Rectal smooth muscle tissue (tissue), 1 donor: ENCODE data around the gene SEC14L1.

Experiments
- H3K27ac ChIP-seq: one replicate; pipeline ENCODE4 v1.7.0; 2013; ENCODE audit warnings: low read depth, low read length, inconsistent platforms
- H3K27me3 ChIP-seq: one replicate; pipeline ENCODE4 v1.7.0; 2013; ENCODE audit warnings: low read length; ENCODE audit not compliant: control insufficient read depth, insufficient read depth
- H3K36me3 ChIP-seq: one replicate; pipeline ENCODE4 v1.7.0; 2013; ENCODE audit warnings: low read length; ENCODE audit not compliant: control insufficient read depth, insufficient read depth
- H3K4me1 ChIP-seq: one replicate; pipeline ENCODE4 v1.7.0; 2013; ENCODE audit warnings: low read length; ENCODE audit not compliant: control insufficient read depth, insufficient read depth
- H3K4me3 ChIP-seq: one replicate; pipeline ENCODE4 v1.7.0; 2013; ENCODE audit warnings: low read length
- H3K9ac ChIP-seq: one replicate; pipeline ENCODE4 v1.7.0; 2013; ENCODE audit warnings: low read length

Gene SEC14L1

GRCh38 chr17:77223642-77224420, 83.1 kb downstream of the SEC14L1 start:
- Histone ChIP-seq H3K4me3 (no peak overlapping the region), H3K27ac (no peak overlapping the region), H3K9ac (no peak overlapping the region), H3K27me3 (no peaks in the 10 kb centered on the region), H3K36me3 (no peaks in the 10 kb centered on the region), H3K4me1 (no peaks in the 10 kb centered on the region)

- Histone ChIP-seq H3K36me3 (no peaks in the 10 kb centered on the region), H3K4me1 (no peaks in the 10 kb centered on the region), H3K4me3 (no peak overlapping the region), H3K27ac (no peak overlapping the region), H3K9ac (no peak overlapping the region), H3K27me3 (no peaks in the 10 kb centered on the region)
Measured at GRCh38 chr17:77225265-77225664, 84.5 kb downstream of the SEC14L1 start.

- H3K9ac ChIP-seq: no peak overlapping the region
- no peaks in the 10 kb centered on the region for H3K27me3 ChIP-seq
- H3K4me1 ChIP-seq: no peaks in the 10 kb centered on the region
- H3K36me3 ChIP-seq: no peaks in the 10 kb centered on the region
- no peak overlapping the region for H3K4me3 ChIP-seq
- H3K27ac ChIP-seq: no peak overlapping the region
Measured at GRCh38 chr17:77227461-77228240, 86.9 kb downstream of the SEC14L1 start.

GRCh38 chr17:77228241-77228752, 87.5 kb downstream of the SEC14L1 start:
- H3K36me3 ChIP-seq: no peaks in the 10 kb centered on the region
- no peak overlapping the region for H3K4me3 ChIP-seq
- no peaks in the 10 kb centered on the region for H3K4me1 ChIP-seq
- H3K9ac ChIP-seq: no peak overlapping the region
- H3K27ac ChIP-seq: no peak overlapping the region
- no peaks in the 10 kb centered on the region for H3K27me3 ChIP-seq

GRCh38 chr17:77228816-77229215, 88.0 kb downstream of the SEC14L1 start:
- Histone ChIP-seq H3K4me3 (no peak overlapping the region), H3K27me3 (no peaks in the 10 kb centered on the region), H3K27ac (no peak overlapping the region), H3K9ac (no peak overlapping the region), H3K4me1 (no peaks in the 10 kb centered on the region), H3K36me3 (no peaks in the 10 kb centered on the region)

GRCh38 chr17:77229786-77230435, 89.1 kb downstream of the SEC14L1 start:
- no peak overlapping the region for H3K27ac ChIP-seq

GRCh38 chr17:77230436-77230830, 89.7 kb downstream of the SEC14L1 start:
- H3K4me3 ChIP-seq: no peak overlapping the region
- no peaks in the 10 kb centered on the region for H3K36me3 ChIP-seq
- no peak overlapping the region for H3K9ac ChIP-seq
- H3K27me3 ChIP-seq: no peaks in the 10 kb centered on the region
- H3K27ac ChIP-seq: no peak overlapping the region
- H3K4me1 ChIP-seq: no peaks in the 10 kb centered on the region

More at GRCh38 chr17:77229786-77230435, 89.1 kb downstream of the SEC14L1 start:
- Histone ChIP-seq H3K4me1 (no peaks in the 10 kb centered on the region), H3K4me3 (no peak overlapping the region), H3K27me3 (no peaks in the 10 kb centered on the region), H3K36me3 (no peaks in the 10 kb centered on the region), H3K9ac (no peak overlapping the region)

GRCh38 chr17:77231076-77231871, 90.5 kb downstream of the SEC14L1 start:
- Histone ChIP-seq H3K27me3 (no peaks in the 10 kb centered on the region), H3K27ac (no peak overlapping the region), H3K4me1 (no peaks in the 10 kb centered on the region), H3K4me3 (no peak overlapping the region), H3K36me3 (no peaks in the 10 kb centered on the region), H3K9ac (no peak overlapping the region)

GRCh38 chr17:77233127-77233526, 92.4 kb downstream of the SEC14L1 start:
- no peaks in the 10 kb centered on the region for H3K4me1 ChIP-seq
- H3K27ac ChIP-seq: no peak overlapping the region

GRCh38 chr17:77233635-77234334, 93.0 kb downstream of the SEC14L1 start:
- Histone ChIP-seq H3K4me3 (no peak overlapping the region), H3K4me1 (no peaks in the 10 kb centered on the region), H3K27me3 (no peaks in the 10 kb centered on the region), H3K36me3 (no peaks in the 10 kb centered on the region), H3K27ac (no peak overlapping the region), H3K9ac (no peak overlapping the region)

More at GRCh38 chr17:77233127-77233526, 92.4 kb downstream of the SEC14L1 start:
- Histone ChIP-seq H3K27me3 (no peaks in the 10 kb centered on the region), H3K9ac (no peak overlapping the region), H3K4me3 (no peak overlapping the region), H3K36me3 (no peaks in the 10 kb centered on the region)

- peak overlapping the region; percentile 33 for H3K27ac ChIP-seq
Measured at GRCh38 chr17:77234695-77235094, 93.9 kb downstream of the SEC14L1 start.

More at GRCh38 chr17:77234695-77235094, 93.9 kb downstream of the SEC14L1 start:
- H3K36me3 ChIP-seq: no peaks in the 10 kb centered on the region
- no peaks in the 10 kb centered on the region for H3K27me3 ChIP-seq
- H3K4me1 ChIP-seq: no peaks in the 10 kb centered on the region
- no peak overlapping the region for H3K9ac ChIP-seq
- H3K4me3 ChIP-seq: peak overlapping the region; percentile 22
